ENCODE data around the gene HOXA3.

Gene HOXA3

GRCh38 chr7:27113991-27114769 lies 38.2 kb downstream of the HOXA3 start:
- DNase-seq (ENCODE audit: low read depth) = no peak

- DNase-seq (ENCODE audit: low read depth) = no peak
Observed at GRCh38 chr7:27112955-27113949, 39.1 kb downstream of the HOXA3 start.

GRCh38 chr7:27112361-27112760 lies 40.0 kb downstream of the HOXA3 start:
- no peak for DNase-seq (ENCODE audit: low read depth)

DNA sequence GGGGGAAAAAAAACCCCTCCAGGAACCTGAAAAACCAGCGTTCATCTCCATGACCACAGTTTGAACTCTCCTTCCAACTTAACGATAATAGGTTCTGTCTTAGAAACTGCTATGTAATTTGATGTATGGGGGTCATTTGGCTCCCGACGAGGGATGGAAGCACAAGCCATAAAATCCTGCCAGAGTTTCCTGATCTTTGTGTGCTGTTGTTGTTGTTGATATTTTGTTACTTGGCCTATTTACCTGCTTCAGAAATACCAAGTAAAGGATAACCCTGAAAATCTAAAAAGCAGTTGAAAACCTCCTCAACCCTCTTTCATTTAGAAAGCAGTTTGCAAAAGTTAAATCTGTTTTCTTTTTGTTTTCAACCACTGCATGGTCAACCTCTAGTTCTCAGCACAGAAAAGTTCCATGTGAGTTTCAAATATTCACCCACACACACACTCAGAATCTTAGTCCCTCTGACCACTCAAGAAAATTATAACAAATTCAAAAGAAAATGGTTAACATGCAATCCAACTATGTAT lies 40.6 kb downstream of the HOXA3 start:
- no peak for DNase-seq (ENCODE audit: low read depth)

DNA sequence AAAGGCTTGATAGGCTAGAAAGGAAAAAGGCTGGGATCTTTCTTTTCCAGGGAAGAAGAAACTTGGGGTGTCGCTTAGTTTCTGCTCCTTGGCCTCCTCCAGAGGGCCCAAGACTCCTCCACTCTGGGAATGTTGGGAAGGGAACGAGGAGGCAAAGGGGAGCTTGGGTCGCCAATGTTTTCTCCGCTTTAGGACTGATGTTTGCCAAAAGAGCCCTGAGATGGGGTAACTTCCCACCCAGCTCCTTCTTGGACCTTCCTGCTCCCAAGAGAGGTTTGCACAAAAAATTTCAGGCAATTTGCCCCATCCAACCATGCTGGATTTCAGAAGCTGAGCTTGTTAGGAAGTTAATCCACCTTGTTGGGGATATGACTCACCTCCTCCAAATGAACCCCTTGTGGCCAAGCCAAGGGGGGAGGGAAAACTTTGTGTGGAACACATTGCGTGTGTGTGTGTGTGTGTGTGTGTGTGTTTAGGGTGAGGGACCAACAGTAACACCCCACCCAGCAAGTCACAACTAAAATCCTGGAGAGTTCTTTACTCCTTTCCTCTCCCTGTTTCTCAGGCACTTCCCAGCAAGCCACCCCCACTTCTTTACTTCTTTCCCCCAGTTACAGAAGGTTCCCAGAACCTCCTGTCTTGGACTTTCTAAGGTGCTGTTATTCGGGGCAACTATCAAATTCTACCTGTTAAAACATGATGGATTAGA lies 41.2 kb downstream of the HOXA3 start:
- no peak for DNase-seq (ENCODE audit: low read depth)

DNA sequence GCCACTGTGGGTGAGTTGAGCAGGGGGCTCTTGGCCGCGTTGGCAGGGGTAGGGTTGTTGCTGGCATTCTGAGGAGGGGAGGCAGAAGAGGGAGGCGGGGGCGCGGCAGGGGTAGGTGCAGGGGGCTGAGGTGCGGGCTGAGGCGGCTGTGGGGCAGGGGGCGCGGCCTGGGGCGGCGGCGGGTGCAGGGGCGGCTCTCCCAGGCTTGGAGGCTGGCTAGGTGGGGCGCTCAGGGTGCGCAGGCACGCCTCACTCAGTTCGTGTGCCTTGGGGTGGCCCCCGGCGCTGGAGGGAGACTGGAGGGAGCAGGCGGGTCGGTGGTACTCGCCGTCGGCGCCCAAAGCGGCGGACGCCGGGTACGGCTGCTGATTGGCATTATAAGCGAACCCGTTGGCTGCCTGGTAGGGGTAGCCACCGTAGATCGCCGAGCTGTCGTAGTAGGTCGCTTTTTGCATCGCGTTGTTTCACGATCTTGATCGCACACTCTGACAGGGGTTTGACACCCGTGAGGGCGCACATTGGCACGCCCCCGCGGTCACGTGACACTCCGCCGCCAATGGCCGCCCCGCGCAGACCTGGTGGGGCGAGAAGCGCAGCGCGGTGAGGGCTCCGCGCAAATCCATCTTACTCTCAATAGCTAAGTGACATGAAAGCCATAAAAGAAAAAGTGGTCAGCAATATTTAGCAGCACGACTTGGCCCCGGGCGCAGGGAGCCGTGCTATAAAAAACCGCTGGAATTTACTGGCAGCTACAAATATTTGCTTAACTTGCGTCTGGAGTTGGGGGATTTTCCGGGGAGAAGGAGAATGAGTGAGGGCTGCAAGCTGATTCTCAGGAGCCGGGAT lies 42.0 kb downstream of the HOXA3 start:
- DNase-seq (ENCODE audit: low read depth) = no peak

- DNase-seq (ENCODE audit: low read depth) = no peak
Observed at GRCh38 chr7:27109466-27110185, 42.8 kb downstream of the HOXA3 start.

DNA sequence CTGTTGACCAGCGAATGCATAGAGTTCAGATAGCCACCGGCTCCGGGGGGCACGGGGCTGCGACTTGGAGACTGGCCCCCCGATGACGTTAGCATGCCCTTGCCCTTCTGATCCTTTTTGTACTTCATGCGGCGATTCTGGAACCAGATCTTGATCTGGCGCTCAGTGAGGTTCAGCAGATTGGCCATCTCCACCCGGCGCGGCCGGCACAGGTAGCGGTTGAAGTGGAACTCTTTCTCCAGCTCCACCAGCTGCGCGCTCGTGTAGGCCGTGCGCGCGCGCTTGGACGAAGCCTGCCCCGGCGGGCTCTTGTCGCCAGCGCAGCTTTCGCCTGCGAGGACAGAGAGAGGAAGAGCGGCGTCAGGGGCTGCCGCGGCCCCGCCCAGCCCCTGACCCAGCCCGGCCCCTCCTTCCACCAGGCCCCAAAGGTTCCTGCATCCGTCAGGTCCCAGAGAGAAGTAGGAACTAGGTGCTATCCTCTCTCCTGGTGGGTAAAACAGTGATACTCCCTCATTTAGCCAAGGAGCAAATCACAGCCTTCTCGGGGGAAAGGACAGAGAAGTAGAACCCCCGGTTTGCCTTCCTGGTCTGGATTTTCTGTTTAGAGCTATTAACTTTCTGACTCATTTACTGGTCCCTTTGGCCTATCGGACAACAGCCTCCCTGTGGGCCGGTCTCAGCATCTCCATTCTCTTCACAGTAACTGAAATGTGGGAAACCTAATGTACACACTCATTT lies 43.8 kb downstream of the HOXA3 start:
- no peak for DNase-seq (ENCODE audit: low read depth)

- DNase-seq (ENCODE audit: low read depth) = no peak
Observed at GRCh38 chr7:27107391-27108381, 44.7 kb downstream of the HOXA3 start.

- DNase-seq (ENCODE audit: low read depth) = no peak
Observed at GRCh38 chr7:27106901-27107240, 45.5 kb downstream of the HOXA3 start.

GRCh38 chr7:27106181-27106900 lies 46.0 kb downstream of the HOXA3 start:
- no peak for DNase-seq (ENCODE audit: low read depth)

DNA sequence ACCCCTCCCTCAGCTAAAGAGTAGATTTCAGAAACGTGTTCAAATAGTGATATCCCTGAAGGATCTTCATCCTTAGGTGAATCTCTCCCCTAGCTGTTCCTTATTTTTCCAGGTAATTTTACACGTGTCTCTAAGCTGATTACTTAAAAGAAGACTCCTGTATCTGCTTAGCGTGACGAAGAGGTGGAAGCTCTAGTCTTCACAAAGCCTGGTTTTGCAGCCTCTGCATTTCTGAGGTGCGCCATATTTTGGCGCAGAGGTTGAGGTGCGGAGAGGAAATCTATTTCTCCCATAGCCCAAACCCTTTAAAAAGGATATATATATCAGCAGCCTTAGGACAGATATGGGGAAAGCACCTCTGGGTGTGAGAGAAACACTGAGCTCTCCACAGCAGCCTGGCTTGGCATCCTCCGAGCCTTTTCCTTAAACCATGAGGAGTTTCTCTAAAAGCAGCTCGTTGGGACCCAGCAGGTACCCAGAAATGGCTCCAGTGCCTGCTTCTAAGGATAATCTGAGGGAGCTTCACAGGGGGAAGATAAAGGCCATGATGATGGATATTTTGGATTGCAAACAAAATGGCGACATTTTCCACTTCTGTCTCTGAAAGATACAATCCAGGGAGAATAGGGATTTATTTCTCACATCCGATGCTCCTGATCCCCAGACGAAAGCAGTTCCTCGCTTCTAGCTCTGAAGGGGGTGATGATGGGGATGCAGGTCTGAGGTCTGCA lies 46.9 kb downstream of the HOXA3 start:
- no peak for DNase-seq (ENCODE audit: low read depth)

GRCh38 chr7:27104341-27105058 lies 47.9 kb downstream of the HOXA3 start:
- no peak for DNase-seq (ENCODE audit: low read depth)

DNA sequence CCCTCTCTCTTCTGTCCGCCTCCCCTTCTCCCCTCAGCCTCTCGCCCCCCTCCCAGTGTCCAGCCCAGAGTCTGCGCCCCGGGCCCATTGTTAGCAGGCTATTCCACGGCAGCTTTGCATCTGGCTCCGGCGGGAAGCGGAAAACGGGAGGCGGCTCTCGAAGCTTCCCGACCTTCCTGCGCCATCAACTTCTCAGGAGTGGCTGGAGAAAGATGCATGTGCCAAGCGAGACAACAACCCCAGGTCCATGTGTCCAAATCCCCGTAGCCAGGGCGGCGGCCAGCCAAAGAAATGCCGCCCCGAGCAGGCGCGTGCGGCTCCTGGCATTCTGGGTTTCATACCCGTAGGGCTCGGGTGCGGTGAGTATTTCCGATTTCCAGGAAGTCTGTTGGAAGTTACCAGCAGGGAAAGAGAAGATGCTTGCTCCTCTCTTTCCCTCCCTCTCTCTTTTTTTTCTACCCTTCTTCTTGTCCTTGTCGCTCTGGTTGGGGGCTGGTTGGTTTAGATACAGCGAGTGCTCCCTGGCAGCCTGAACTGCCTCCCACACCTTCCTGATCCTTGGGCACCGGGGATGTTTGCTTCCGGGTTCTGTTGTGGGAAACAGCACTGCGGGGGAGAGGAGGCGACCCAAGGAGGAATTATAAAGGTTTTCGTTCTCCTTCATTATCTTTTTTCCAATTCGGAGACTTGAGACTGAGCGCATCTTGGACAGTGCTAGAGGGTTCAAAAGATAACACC lies 48.7 kb downstream of the HOXA3 start:
- no peak for DNase-seq (ENCODE audit: low read depth)

- no peak for DNase-seq (ENCODE audit: low read depth)
Observed at GRCh38 chr7:27102581-27103442, 49.6 kb downstream of the HOXA3 start, which contains the start of gene HOXA2. TSS of gene HOXA2 (minus strand) at chr7:27102683. CDS start at chr7:27102500, 183 bp downstream.
